HEK293 (cell line): ENCODE results near the gene PPFIBP1.

Source experiments
- CTCF ChIA-PET: fragments of 350-600 bp; formaldehyde crosslinking; extraction: SDS; loops from one replicate; lab custom pipeline; 2021; ENCODE audit warnings: antibody characterized with exemption; lab: Yijun Ruan, JAX
- POLR2A ChIA-PET: fragments of 300-600 bp; formaldehyde crosslinking; extraction: SDS; loops from one replicate; lab custom pipeline; 2020; ENCODE audit warnings: antibody characterized with exemption, inconsistent platforms; lab: Yijun Ruan, JAX
- H3K27ac ChIP-seq: fragments of 200-500 bp; sonication (Bioruptor generic); 2 replicates; pipeline ENCODE4 v1.5.1; 2014; ENCODE audit warnings: low read depth, low read length, control low read depth, inconsistent platforms; ENCODE audit errors: extremely low read depth
- H3K36me3 ChIP-seq, 2 experiments: fragments of 200-500 bp in 1 of 2; sonication (Bioruptor generic) in 1 of 2; 1 replicate in 1 of 2; 2 replicates in 1 of 2; pipeline ENCODE4 v1.5.1; 2014 to 2017; ENCODE audit warnings: inconsistent platforms in 2 of 2, low read length in 2 of 2; ENCODE audit not compliant: control insufficient read depth in 2 of 2, insufficient read depth in 1 of 2
- H3K4me1 ChIP-seq: fragments of 200-500 bp; sonication (Bioruptor generic); 2 replicates; pipeline ENCODE4 v1.5.1; 2014; ENCODE audit warnings: mild to moderate bottlenecking, low read length, inconsistent platforms; ENCODE audit not compliant: control insufficient read depth, insufficient read depth
- H3K4me3 ChIP-seq: 2 replicates; pipeline ENCODE4 v1.5.1; 2011; ENCODE audit warnings: low read depth, mild to moderate bottlenecking, control low read depth, low read length, moderate library complexity
- H3K9me3 ChIP-seq: fragments of 200-500 bp; sonication (Bioruptor generic); 2 replicates; pipeline ENCODE4 v1.5.1; 2014; ENCODE audit warnings: low read depth, low read length, inconsistent platforms; ENCODE audit not compliant: control insufficient read depth, insufficient read depth
- FEZF1 ChIP-seq: fragments of 450-650 bp; formaldehyde crosslinking; IDR thresholded peaks from 2 replicates; pipeline ENCODE4 v1.5.1; 2016; ENCODE audit warnings: missing biosample characterization, missing genetic modification characterization
- OSR2 ChIP-seq: fragments of 450-650 bp; formaldehyde crosslinking; IDR thresholded peaks from 2 replicates; pipeline ENCODE4 v1.5.1; 2016; ENCODE audit warnings: missing biosample characterization, missing genetic modification characterization
- ZNF146 ChIP-seq: fragments of 450-650 bp; formaldehyde crosslinking; IDR thresholded peaks from 2 replicates; pipeline ENCODE4 v1.5.1; 2016; ENCODE audit warnings: missing biosample characterization, missing genetic modification characterization
- ZNF266 ChIP-seq: fragments of 450-650 bp; formaldehyde crosslinking; IDR thresholded peaks from 2 replicates; pipeline ENCODE4 v1.5.1; 2016; ENCODE audit warnings: missing biosample characterization, missing genetic modification characterization, low read depth
- ZNF394 ChIP-seq: fragments of 450-650 bp; formaldehyde crosslinking; IDR thresholded peaks from 2 replicates; pipeline ENCODE4 v1.5.1; 2016; ENCODE audit warnings: missing biosample characterization, missing genetic modification characterization, mild to moderate bottlenecking, moderate library complexity, borderline replicate concordance
- ZNF416 ChIP-seq: fragments of 450-650 bp; formaldehyde crosslinking; IDR thresholded peaks from 2 replicates; pipeline ENCODE4 v1.5.1; 2016; ENCODE audit warnings: missing biosample characterization, missing genetic modification characterization
- ZNF521 ChIP-seq: fragments of 450-650 bp; formaldehyde crosslinking; IDR thresholded peaks from 2 replicates; pipeline ENCODE4 v1.5.1; 2017; ENCODE audit warnings: missing biosample characterization, mild to moderate bottlenecking, missing genetic modification characterization
- ZNF701 ChIP-seq: fragments of 450-650 bp; formaldehyde crosslinking; IDR thresholded peaks from 2 replicates; pipeline ENCODE4 v1.5.1; 2016; ENCODE audit warnings: missing biosample characterization, missing genetic modification characterization
- TF ChIP-seq, protein P1 (sequence below): fragments of 450-650 bp; IDR thresholded peaks from 2 replicates; pipeline ENCODE4 v1.5.1; 2018; ENCODE audit warnings: missing biosample characterization, missing genetic modification characterization
- TF ChIP-seq, protein P2 (sequence below): fragments of 450-650 bp; formaldehyde crosslinking; conservative IDR thresholded peaks from 2 replicates; pipeline ENCODE4 v1.5.1; 2016; ENCODE audit warnings: low read depth, missing biosample characterization, missing genetic modification characterization
- TF ChIP-seq, protein P3 (sequence below): fragments of 450-650 bp; formaldehyde crosslinking; IDR thresholded peaks from 2 replicates; pipeline ENCODE4 v1.5.1; 2016; ENCODE audit warnings: missing biosample characterization, missing genetic modification characterization, low read depth
- TF ChIP-seq, protein P4 (sequence below): fragments of 450-650 bp; formaldehyde crosslinking; IDR thresholded peaks from 2 replicates; pipeline ENCODE4 v1.5.1; 2016; ENCODE audit warnings: missing biosample characterization, missing genetic modification characterization
- TF ChIP-seq, protein P5 (sequence below): fragments of 450-650 bp; formaldehyde crosslinking; IDR thresholded peaks from 2 replicates; pipeline ENCODE4; 2016; ENCODE audit warnings: missing biosample characterization, missing genetic modification characterization
- TF ChIP-seq, protein P6 (sequence below): fragments of 450-650 bp; formaldehyde crosslinking; IDR thresholded peaks from 2 replicates; pipeline ENCODE4 v1.5.1; 2016; ENCODE audit warnings: missing biosample characterization, missing genetic modification characterization
- TF ChIP-seq, protein P7 (sequence below): fragments of 450-650 bp; formaldehyde crosslinking; IDR thresholded peaks from 2 replicates; pipeline ENCODE4 v1.5.1; 2016; ENCODE audit warnings: missing biosample characterization, missing genetic modification characterization

The PPFIBP1 gene

DNA sequence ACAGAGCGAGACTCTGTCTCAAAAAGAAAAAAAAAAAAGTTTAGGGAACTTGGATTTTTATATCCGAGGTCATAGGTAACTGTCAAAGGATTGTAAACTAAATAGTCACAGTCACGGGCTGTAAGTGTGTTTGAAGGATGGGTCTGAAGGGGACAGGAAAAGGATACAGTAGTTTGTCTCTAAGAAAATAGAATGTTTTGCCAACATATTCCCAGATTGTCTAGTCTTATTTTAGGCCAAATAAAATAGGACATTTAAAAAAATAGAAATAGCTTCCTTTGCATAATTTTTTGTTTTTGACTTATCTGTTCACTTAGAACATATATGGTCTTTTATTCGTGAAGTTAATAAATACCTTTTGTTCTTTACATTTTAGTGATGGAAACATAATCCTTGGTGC lies 148.0 kb downstream of the PPFIBP1 start:
- POLR2A ChIA-PET, result no interaction called here
- no peak overlapping the region for H3K4me3 ChIP-seq
- no peaks in the 10 kb centered on the region for H3K9me3 ChIP-seq
- no peak overlapping the region for H3K27ac ChIP-seq
- CTCF ChIA-PET, result interaction anchor here (0.6 to 0.8 kb wide), 2 partner anchors 19 to 247 kb away, joined by 3 to 4 read pairs; no protein-coding TSS in a partner anchor
- H3K4me1 ChIP-seq, result no peaks in the 10 kb centered on the region
- H3K36me3 ChIP-seq, result peaks cover 3 to 17% of the 10 kb centered on the region in 2 experiments; a peak in 2 of 3 replicates
- TF ChIP-seq, protein P1, sequence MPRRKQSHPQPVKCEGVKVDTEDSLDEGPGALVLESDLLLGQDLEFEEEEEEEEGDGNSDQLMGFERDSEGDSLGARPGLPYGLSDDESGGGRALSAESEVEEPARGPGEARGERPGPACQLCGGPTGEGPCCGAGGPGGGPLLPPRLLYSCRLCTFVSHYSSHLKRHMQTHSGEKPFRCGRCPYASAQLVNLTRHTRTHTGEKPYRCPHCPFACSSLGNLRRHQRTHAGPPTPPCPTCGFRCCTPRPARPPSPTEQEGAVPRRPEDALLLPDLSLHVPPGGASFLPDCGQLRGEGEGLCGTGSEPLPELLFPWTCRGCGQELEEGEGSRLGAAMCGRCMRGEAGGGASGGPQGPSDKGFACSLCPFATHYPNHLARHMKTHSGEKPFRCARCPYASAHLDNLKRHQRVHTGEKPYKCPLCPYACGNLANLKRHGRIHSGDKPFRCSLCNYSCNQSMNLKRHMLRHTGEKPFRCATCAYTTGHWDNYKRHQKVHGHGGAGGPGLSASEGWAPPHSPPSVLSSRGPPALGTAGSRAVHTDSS, result no peak
- TF ChIP-seq, protein P2, sequence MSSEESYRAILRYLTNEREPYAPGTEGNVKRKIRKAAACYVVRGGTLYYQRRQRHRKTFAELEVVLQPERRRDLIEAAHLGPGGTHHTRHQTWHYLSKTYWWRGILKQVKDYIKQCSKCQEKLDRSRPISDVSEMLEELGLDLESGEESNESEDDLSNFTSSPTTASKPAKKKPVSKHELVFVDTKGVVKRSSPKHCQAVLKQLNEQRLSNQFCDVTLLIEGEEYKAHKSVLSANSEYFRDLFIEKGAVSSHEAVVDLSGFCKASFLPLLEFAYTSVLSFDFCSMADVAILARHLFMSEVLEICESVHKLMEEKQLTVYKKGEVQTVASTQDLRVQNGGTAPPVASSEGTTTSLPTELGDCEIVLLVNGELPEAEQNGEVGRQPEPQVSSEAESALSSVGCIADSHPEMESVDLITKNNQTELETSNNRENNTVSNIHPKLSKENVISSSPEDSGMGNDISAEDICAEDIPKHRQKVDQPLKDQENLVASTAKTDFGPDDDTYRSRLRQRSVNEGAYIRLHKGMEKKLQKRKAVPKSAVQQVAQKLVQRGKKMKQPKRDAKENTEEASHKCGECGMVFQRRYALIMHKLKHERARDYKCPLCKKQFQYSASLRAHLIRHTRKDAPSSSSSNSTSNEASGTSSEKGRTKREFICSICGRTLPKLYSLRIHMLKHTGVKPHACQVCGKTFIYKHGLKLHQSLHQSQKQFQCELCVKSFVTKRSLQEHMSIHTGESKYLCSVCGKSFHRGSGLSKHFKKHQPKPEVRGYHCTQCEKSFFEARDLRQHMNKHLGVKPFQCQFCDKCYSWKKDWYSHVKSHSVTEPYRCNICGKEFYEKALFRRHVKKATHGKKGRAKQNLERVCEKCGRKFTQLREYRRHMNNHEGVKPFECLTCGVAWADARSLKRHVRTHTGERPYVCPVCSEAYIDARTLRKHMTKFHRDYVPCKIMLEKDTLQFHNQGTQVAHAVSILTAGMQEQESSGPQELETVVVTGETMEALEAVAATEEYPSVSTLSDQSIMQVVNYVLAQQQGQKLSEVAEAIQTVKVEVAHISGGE (tag by site-specific recombination), result no peak
- TF ChIP-seq ZNF146 (tag by site-specific recombination), result no peak
- TF ChIP-seq, protein P3, sequence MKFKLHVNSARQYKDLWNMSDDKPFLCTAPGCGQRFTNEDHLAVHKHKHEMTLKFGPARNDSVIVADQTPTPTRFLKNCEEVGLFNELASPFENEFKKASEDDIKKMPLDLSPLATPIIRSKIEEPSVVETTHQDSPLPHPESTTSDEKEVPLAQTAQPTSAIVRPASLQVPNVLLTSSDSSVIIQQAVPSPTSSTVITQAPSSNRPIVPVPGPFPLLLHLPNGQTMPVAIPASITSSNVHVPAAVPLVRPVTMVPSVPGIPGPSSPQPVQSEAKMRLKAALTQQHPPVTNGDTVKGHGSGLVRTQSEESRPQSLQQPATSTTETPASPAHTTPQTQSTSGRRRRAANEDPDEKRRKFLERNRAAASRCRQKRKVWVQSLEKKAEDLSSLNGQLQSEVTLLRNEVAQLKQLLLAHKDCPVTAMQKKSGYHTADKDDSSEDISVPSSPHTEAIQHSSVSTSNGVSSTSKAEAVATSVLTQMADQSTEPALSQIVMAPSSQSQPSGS (tag by site-specific recombination), result no peak
- no peak for TF ChIP-seq FEZF1 (tag by site-specific recombination)
- TF ChIP-seq, protein P4, sequence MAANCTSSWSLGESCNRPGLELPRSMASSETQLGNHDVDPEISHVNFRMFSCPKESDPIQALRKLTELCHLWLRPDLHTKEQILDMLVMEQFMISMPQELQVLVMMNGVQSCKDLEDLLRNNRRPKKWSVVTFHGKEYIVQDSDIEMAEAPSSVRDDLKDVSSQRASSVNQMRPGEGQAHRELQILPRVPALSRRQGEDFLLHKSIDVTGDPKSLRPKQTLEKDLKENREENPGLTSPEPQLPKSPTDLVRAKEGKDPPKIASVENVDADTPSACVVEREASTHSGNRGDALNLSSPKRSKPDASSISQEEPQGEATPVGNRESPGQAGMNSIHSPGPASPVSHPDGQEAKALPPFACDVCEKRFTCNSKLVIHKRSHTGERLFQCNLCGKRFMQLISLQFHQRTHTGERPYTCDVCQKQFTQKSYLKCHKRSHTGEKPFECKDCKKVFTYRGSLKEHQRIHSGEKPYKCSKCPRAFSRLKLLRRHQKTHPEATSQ, result no peak
- no peak for TF ChIP-seq ZNF266 (tag by site-specific recombination)
- TF ChIP-seq, protein P5, sequence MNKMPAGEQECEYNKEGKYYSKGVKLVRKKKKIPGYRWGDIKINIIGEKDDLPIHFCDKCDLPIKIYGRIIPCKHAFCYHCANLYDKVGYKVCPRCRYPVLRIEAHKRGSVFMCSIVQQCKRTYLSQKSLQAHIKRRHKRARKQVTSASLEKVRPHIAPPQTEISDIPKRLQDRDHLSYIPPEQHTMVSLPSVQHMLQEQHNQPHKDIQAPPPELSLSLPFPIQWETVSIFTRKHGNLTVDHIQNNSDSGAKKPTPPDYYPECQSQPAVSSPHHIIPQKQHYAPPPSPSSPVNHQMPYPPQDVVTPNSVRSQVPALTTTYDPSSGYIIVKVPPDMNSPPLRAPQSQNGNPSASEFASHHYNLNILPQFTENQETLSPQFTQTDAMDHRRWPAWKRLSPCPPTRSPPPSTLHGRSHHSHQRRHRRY (tag by site-specific recombination), result no peak
- TF ChIP-seq ZNF701, result no peak
- TF ChIP-seq, protein P6, sequence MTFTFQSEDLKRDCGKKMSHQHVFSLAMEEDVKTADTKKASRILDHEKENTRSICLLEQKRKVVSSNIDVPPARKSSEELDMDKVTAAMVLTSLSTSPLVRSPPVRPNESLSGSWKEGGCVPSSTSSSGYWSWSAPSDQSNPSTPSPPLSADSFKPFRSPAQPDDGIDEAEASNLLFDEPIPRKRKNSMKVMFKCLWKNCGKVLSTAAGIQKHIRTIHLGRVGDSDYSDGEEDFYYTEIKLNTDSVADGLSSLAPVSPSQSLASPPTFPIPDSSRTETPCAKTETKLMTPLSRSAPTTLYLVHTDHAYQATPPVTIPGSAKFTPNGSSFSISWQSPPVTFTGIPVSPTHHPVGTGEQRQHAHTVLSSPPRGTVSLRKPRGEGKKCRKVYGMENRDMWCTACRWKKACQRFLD (tag by site-specific recombination), result no peak
- TF ChIP-seq, protein P7, sequence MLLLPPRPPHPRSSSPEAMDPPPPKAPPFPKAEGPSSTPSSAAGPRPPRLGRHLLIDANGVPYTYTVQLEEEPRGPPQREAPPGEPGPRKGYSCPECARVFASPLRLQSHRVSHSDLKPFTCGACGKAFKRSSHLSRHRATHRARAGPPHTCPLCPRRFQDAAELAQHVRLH (tag by site-specific recombination), result no peak
- TF ChIP-seq ZNF394 (tag by site-specific recombination), result no peak
- no peak for TF ChIP-seq ZNF416 (tag by site-specific recombination)
- no peak for TF ChIP-seq ZNF521 (tag by site-specific recombination)
- TF ChIP-seq OSR2 (tag by site-specific recombination), result no peak
